ENCODE data around the gene SLC25A21.

Gene SLC25A21

DNA sequence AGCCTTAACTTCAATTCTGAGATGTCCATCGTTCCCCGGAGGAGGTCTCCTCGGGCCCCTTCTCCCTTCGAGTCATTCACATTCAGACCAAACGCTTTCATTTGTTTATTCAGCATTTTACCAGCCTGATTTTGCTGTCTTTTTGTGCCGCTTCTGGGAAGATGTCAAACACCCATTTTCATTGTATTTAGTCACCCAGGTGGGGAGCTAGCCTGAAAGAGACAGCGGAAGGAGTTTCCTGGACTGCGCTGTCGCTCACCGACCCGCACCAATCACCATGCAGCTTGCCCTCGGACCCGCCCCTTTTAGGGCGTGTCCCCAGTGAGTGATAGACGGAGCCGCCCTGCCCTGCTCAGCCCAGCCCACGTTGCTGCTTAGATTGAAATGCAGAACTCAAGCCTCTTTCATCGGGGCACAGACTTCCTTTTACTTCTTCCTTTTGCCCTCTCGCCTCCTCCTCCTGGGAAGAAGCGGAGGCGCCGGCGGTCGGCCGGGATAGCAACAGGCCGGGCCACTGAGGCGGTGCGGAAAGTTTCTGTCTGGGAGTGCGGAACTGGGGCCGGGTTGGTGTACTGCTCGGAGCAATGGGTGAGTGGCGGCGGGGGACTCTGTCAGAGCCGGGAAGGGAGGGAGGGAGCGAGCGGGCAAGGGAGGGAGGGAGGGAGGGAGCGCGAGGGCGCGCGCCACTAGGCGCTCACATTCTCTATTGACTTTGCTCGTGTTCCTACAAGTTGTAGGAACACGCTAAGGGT lies 510.7 kb downstream of the SLC25A21 start, which contains the start of gene PAX9:
PAX9 (plus strand) TSS at position 355 of the 752 bp plus-strand sequence; CDS start at position 585, 230 bp downstream.
- peak; percentile 87 for DNase-seq (ENCODE audit: low spot score)

DNA sequence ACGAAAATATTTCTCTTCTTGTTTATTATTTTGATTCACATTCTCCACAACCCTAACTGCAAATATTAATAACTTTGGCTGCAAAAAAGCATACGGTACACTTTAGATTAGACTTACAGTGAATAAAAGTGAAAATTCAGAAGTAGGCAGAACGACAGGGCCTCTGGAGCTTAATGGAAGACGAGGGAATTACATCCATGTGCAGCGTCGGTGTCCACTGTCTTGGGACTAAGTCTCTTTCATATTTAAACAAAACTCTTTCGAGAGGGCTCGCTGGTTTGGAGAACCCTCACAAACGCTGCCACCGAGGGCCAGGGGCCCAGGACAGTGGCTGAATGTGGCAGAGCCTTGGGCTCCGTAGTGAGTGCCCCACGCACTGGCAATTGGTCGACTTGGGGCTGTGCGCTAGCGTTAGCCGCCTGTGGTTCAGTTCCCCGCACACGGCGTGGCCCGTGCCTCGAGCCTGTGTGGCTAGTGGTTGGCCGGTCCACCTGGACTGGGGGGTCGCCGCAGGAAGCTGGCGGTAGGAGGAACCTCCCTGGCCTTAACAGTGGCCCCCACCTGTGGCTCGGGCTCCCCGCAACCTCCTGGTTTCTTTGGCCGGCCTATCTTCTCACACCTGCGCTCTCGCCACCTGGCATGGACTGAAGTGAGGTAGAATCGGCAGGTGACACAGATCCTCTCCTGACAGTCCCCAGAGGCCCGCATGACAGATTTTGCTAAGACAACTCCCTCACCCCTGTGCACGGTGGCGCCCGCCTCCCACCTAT lies 511.5 kb downstream of the SLC25A21 start:
- no peak for DNase-seq (ENCODE audit: low spot score)

DNA sequence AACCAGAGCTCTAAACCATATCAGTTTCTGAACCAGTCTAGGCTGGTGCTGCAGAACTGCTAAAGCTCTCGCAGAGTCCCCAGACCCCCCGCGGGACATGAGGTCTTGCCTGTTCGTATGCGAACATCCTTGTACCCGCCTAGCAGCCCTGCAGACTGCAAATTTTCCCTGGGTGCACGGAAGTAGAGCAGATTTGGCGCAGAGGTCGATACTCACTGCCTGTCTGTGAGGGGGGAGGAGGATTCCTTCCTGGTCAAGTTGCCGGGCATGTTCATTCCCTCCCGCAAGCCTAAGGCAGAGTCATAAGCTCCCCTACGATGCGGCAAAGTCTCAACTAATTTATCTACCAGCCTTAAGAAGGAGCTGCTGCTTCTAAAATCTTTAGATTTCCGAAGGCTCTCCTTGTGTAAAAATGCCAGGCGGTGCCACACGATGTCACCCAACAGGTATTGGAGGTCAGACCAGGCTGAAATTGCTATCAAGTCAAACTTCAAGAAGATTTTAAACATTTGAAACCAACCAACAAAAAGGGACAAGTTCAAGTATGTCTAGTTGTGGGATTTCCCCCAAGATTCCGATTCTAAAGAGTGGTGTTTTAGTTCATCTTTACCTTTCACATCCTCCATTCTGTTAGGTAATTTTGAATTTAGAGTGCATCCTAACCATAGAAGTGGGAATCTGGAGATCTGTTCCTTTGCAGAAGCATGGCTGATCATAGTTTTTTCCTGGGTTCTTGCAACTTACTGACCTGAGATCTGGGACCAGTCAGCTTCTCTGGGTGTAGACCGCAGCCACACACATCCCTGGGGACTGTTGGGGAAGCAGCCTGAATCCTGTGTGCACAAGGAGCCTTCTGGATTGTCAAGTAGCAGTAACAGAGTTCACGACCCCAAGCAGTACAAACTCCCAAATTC lies 512.3 kb downstream of the SLC25A21 start:
- DNase-seq (ENCODE audit: low spot score), result no peak

DNA sequence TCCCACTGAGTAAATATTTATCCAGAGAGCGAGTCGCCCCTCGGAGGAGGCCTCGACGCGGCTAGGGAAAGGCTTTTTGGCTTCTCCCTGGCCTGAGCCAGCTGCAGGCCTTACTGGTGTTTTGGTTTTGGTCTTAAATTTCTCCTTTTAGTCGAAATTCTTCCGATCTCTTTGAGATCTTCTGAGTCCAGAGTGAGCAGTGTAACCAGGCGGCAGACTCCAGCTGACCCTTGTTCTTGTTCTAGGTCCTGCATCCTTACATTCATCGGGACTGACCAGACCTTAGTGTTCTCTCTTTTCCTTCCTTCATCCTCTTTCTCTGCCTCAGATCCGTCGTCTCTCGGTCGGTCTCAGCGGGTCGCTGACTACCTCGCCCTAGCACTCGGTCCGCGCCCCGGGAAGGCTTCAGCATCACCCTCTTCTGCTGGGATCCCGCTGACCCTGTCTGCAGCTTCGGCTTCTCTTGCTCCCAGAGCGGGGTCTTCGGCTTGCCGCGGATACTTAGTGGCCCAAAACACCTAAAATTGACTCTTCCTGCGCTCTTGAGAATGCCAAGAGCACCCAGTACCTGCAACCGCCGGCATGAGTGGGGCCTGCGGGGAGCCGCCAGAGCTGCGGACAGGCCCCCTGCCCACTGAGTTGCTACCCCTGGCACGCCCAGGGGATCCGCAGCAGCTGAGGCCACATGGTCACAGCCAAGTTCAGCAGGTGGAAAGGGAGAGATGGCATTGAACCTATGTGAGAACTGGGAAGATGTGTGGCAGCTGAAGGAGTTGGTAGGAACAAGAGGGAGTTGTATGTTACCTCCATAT lies 513.2 kb downstream of the SLC25A21 start:
- no peak for DNase-seq (ENCODE audit: low spot score)

DNA sequence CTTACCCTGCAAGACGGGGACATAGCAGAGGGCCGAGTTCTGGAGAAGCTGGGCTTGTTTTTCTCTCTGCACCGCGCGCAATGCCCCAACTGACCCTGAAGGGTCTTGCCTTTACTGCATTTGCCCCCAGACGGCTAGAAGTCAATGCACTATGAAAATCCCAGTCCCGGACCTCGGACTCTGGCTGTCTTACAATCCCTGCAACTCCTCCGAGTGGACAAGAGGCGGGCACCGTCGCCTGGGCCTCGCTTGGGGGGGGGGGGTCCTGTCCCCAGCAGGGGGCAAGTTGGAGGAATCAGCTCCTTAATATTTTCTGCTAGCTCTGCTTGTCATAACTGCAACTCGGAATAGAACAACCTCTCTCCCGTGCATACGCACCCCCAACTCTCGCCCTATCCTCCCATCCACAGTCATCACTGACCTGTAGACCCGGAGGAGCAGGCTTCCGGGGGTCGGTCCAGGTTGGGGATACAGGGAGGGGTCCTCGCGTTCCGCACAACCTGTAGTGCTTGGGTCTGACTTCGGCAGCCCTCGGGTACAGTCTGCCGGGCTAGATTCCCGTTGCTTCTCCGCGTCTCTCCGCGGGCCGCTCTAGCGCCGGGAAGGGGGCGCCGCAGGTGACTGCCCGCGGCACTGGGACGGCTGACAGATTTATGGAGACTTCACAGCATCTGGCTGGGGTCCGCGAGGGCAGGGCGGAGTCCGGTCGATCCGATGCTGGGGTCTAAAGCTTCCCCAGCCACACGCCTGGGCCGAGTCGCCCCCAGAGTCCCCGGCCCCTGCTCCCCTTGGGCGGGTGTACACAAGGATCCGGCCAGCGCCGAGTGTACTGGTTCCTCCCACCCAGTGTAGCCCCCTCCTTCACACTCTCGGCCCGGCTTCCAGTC lies 514.0 kb downstream of the SLC25A21 start:
- no peak for DNase-seq (ENCODE audit: low spot score)

DNA sequence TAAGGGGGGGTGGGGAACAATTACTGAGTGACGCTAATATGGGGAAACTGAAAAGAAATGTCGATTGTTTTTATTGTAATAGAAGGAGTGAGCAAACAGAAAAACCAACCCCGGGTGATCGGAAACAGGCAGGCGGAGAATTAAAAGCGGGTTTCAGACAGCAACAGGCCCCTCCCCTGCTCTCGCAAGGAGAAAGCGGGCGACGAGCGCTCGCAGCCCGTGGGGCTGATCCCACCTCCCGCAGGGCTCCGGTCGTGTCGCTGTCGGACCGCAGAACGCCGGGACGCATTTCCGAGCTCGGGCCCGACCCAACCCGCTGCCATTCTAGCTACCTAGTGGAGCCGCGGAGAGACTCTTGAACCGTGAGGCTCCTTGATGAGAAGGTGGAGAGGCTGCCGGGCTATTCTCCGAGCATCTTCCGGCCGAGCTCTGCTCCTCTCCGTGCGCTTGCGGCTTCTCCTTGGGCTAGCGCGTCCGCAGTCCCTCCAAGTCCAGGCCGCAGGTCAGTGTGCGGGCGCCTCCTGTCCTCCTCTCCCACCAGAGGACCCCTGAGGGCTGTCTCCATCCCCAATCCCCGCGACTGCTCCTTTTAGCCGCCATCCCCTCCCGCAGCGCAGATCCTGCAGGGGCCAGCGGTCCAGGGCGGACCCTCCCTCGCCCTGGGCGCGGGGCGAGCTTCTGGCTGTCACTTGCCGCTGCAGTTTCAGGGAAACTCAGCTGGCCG lies 514.8 kb downstream of the SLC25A21 start:
- DNase-seq (ENCODE audit: low spot score), result peak; percentile 69

DNA sequence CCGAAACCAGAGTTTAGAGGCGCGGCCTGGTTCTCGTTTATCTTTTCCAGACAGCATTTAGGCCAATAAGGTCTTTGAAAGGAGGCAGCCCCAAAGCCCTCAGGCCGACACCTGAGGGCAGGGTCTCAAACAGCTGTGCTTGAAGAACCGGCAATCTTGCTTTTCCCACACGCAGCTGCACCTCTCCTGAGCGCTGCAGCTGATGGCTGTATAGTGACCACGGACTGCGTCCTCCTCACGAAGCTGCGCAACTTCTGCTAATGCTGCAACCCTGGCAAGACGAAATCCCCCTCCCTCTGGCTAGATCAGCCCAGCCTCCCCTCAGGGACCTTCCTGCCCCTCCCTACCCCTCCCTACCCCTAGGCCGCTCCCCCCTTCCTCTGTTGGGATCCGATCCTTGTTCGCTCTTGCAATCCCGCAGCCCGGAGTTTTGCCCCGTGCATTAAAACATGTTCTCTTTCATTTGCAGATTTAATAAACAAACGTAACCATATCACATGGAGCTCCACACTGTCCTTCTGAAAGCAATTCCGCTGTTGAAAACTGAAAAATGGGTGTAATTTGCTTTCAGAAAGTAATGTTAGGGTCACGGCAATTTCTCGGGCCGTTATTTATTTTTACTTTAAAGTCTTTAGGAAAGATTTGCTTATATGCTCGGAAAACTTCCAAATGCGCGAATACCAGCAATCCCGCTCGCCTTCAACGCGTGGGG lies 515.6 kb downstream of the SLC25A21 start:
- no peak for DNase-seq (ENCODE audit: low spot score)

DNA sequence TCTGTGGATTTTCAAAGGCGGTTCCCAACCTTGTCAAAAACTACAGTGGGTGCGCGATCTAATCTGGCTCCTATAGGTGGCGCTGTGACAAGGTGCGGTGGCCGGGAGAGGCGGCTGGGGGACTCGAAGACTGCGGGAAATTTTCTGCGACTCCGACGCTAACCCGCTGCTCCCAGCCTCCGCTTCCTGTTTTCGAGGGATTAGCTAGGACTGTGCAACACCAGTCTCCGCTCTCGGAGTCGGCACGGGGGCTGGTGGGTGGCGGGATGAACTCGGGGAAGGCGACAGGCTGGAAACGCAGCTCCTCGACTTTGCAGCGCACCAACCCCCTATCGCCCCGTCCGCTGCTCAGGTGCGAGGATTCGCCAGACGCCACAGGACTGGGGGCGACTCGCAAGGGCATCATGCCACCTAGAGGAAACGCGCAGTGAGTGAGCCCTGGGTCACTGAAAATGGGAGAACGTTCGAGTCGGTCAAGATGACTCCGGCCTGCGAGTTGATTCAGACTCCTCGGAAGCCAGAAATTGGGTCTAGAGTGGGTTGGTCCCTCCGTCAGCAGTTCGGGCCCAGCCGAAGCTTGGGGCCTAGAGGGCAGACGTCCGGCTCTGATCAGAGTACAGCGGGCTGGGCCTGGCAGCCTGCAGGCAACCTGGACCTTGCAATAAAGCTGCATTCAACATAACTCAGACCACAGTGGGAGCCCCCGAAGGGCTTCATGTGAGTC lies 516.3 kb downstream of the SLC25A21 start:
- no peak for DNase-seq (ENCODE audit: low spot score)

DNA sequence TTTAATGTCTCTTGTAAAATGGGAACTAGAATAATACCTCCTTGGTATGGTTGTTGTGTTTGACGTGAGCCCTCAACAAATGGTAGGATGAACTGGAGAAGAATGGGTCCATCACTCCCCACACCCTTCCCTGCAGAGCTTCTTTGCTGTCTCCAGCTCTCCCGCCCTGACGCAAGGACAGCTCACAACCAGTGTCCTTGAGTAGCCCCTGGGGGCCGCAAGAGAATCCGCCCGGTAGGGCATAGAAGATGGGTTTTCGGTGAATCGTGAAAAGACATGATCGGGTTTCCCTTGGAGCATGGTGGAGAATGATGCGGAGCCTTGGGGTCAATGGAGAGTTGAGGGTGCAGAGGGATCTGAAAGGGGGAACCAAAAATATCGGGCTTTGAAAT lies 516.8 kb downstream of the SLC25A21 start:
- DNase-seq (ENCODE audit: low spot score), result no peak

DNA sequence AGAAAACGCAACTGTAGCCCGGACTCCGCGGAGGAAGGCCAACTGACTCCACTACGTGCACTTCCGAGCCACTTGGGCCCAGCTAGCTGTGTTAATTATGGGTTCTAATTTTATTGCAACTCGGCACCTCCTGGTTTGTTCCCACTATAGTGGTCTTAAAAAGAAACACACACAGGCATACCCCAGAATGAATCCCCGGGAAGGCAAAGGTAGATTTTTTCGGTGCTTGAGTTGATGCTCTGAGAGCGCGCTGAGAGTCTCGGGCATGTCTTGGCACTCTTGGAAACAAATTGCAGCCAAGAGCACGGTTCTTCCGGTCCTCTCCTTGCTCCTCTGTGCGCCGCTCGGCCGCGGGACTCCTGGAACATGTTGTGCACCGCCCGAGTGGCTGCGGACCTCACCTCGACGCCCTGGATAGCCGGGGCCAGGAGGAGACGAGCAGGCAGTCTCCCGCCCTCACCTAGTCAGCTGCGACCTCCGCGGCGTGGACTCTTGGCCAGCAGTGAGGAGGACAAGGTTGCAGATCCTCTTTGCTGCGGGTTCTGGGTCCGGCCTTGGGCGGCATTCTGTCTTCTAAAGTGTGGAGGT lies 517.5 kb downstream of the SLC25A21 start:
- no peak for DNase-seq (ENCODE audit: low spot score)

DNA sequence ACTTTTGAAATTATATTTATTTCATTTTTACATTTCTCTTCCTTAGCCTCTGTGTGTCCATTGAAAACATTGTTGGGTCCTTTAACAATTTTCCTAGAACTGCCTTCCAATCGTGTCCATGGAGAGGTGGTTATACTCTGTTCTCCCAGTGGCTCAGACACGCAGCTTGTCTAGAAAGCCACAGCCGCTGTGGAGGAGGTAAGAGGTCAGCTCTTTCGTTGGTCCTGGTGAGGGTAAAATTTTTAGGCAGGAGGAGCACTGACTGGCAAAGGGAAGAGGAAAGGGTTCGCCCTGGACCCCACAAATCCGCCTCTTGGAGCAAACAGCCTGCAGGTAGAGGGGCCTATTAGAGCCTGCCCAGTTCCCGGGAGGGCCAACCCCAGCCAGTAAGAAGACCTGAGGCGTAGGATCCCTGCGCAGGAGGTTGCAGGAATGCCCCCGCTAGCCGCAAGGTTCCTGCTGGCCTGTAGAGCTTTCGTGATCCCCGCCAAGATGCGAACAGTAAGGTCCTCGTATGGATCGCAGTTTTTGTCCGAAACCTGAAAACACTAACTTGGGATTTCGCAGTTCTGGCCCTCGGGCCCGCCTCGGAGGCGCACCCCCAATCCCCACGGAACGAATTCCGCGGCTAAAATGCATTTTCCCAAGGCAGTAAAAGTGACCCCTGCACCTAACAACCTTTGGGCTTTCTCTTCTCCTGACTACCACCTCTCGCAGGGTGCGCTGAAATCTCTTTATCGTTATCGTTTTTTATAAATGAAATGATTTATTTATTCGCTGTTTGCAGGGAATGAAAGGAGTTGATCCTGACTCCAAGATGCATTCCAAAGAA lies 518.2 kb downstream of the SLC25A21 start:
- peak; percentile 67 for DNase-seq (ENCODE audit: low spot score)

DNA sequence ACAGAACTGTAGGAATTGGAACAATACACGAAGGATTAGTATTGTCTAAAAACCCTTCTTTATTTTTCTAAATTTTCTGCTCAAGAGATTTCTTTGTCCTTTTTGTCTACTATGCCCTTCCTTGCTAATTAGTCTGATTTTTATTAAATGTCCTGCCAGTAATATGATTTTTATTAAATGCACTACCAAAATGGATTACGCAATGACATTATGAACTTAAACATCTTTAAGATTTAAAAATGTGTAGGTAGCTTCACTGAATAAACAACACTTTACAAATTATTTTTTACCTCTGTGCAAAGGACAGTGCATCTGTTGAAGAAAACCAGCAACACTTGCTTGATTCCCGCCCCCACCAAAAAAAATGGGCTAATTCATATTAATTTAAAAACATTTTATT lies 519.0 kb downstream of the SLC25A21 start:
- no peak for DNase-seq (ENCODE audit: low spot score)

DNA sequence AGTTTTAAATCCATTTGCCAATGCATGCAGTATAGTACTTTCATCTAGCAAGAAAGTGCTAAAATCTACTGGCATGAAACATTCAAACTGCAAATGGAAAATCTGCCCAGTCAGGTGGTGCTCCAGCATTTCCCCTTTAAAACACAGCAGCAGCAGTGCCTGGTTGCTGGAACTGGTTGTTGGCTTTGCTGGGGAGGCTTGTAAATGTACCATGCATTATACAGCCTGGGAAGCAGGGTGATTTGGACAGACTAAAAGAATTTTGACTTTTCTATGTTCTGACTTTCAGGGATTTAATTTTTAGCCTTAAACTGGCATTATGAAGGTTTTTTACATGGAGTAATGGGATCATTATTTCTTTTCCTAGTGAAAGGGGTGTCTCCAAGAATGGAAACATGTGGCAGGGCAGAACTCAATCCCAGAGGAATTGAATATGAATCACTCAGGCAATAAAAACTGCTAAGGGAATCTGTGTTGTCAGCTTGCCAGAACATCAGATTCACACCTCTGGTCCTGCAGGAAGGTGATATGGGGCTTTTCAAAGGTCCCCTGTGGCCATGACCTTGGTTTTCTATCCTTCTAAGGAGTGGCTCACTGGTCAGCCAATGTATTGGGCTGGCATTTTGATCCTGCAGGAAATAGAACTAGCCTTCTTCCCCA lies 519.7 kb downstream of the SLC25A21 start:
- no peak for DNase-seq (ENCODE audit: low spot score)

DNA sequence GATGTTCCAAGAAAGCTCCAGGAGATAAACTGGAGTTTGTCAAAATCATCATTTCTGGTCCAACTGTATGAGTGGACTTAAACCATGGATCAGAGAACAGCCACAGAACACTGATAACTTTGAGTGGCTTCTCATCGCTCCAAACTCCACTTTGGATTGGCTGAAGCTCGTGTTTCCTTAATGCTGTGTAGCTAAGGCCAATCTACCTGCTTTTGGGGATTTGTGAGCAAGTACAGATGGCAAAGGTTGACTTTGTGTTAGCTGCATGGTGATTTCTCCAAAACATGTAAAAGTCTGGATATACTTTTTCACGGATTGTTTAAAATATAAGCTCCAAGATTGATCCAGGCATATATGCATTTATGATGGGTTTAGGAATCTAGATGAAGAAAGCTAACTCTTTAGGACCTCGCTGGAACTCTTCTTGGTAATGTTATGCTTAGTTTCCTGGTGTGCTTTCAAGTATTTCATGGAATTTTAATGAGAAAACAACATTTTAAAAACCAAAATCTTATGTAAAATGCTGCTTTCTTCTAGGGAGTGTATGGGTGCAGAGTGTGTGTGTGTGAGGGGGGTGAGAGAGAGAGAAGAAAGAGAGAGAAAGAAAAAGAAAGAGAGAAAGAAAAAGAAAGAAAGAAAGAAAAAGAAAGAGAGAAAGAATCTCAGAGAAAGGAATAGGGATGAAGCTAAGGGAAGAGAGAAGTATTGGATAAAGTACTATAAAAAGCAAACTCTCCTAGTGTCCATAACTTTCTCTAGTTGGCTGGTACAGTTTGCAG lies 522.3 kb downstream of the SLC25A21 start:
- no peak for DNase-seq (ENCODE audit: low spot score)

DNA sequence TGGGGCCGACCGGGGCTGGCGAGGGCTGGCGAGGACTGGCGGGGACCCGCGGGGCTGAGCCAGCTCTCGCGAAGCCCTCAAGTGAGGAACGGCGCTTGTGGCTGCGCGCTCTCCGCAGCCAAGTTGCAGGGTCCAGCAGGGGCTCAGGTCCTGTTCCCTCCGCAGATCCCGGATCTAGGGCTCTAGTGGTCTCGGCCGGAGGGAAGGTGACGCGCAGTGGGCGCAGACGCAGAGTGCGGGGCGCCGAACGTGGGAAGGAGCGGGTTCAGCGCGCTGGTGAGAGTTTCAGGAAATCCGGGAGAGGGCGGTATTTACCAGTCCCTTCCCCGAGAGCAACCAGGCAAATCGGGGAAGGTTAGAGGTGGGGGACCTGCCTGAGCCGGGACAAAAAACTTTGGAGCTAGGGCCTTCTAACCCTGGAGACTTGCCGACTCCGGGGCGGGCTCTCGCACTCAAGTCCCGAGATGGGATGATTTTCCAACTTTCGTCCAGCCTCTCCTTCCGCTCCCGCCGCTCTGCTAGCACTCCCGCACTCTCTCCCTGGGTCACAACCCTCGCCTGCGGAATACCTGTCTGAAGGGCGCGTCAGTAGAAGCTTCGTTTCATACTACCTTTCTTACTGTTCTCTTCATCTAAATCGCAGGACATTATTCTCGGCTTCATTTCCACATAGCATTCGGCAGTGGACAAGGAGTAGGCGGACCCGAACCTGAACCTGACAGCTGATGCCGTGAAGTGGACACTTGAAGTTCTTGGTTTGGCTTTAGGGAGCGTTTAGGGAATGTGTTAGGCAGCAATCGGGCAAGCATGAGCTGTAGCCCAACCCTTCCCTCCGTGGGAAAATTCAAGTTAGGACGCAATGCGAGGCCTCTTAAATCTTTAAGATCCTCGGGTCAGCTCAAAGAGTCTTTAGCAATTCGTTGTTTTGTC lies 524.3 kb downstream of the SLC25A21 start:
- peak; percentile 75 for DNase-seq (ENCODE audit: low spot score)
